T-helper 1 cell treated with Interleukin-12 subunit alpha and Interleukin-12 subunit beta and Interleukin-4 antibody, amounts not matched to agents 30 μg/mL and 1 μg/mL, for 36 hours (primary cell): ENCODE measurements around the gene SERPINA9.

Experiments used
- H3K27ac Mint-ChIP-seq: one replicate; pipeline ENCODE4 v1.8.0; 2021; ENCODE audit warnings: mild to moderate bottlenecking, mixed read lengths
- H3K27me3 Mint-ChIP-seq: one replicate; pipeline ENCODE4 v1.8.0; 2021; ENCODE audit warnings: low read depth, mixed read lengths
- H3K36me3 Mint-ChIP-seq: one replicate; pipeline ENCODE4 v1.8.0; 2021; ENCODE audit warnings: low read depth, mixed read lengths
- H3K4me1 Mint-ChIP-seq: one replicate; pipeline ENCODE4 v1.8.0; 2021; ENCODE audit warnings: low read depth, mixed read lengths
- H3K4me3 Mint-ChIP-seq: one replicate; pipeline ENCODE4 v1.8.0; 2021; ENCODE audit warnings: mild to moderate bottlenecking, moderate library complexity, mixed read lengths
- H3K9me3 Mint-ChIP-seq: one replicate; pipeline ENCODE4 v1.8.0; 2021; ENCODE audit warnings: mixed read lengths

The SERPINA9 gene

GRCh38 chr14:94462763-94463572 is 13.0 kb downstream of the SERPINA9 start:
- Mint-ChIP-seq H3K9me3 (peaks cover 3% of the 10 kb centered on the region), H3K4me3 (no peak overlapping the region), H3K27ac (no peak overlapping the region), H3K36me3 (no peaks in the 10 kb centered on the region), H3K27me3 (no peaks in the 10 kb centered on the region), H3K4me1 (no peaks in the 10 kb centered on the region)

GRCh38 chr14:94462219-94462551 is 13.8 kb downstream of the SERPINA9 start:
- Mint-ChIP-seq H3K27me3 (no peaks in the 10 kb centered on the region), H3K27ac (no peak overlapping the region), H3K9me3 (peaks cover 3% of the 10 kb centered on the region)

DNA sequence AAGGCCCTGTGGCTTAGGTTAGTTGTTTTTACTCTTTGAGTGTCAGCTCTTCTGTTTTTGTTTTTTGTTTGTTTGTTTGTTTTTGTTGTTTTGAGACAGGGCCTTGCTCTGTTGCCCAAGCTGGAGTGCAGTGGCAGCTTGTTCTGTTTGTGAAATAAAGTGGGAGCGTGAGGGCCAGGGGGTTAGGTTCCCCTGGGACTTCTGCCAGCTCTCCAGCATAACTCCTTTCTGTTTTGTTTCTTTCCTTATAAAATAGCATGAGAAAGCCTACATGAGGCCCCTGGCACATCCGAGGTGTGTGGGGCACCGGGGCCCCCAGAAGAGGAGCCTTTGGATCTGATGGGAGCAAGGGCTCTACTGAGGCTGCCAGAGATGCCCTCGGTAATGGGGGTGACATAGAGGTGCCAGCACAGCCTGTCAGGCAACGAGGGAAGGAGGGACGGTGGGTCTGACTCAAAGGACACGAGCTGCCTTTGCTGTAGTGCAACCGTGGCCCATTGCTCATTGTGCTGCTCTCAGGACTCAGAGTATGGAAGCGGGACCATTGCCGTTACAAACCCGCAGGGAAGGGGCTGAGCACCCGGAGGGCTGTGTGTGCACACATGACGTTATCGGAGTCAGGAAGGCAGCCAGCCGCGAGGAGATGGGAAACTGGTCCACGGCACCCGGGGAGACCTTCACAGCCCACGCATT is 14.3 kb downstream of the SERPINA9 start:
- Mint-ChIP-seq H3K4me3 (no peak overlapping the region), H3K27ac (no peak overlapping the region), H3K4me1 (no peaks in the 10 kb centered on the region), H3K27me3 (no peaks in the 10 kb centered on the region), H3K36me3 (no peaks in the 10 kb centered on the region), H3K9me3 (peaks cover 3% of the 10 kb centered on the region)

More at GRCh38 chr14:94462219-94462551, 13.8 kb downstream of the SERPINA9 start:
- Mint-ChIP-seq H3K36me3 (no peaks in the 10 kb centered on the region), H3K4me1 (no peaks in the 10 kb centered on the region), H3K4me3 (no peak overlapping the region)

- Mint-ChIP-seq H3K36me3 (no peaks in the 10 kb centered on the region), H3K27me3 (peaks cover 3% of the 10 kb centered on the region), H3K4me3 (no peak overlapping the region), H3K4me1 (no peaks in the 10 kb centered on the region), H3K27ac (no peak overlapping the region), H3K9me3 (peaks cover 3% of the 10 kb centered on the region)
These were observed 15.2 kb downstream of the SERPINA9 start for GRCh38 chr14:94460631-94461416.

- Mint-ChIP-seq H3K27ac (no peak overlapping the region), H3K4me1 (no peaks in the 10 kb centered on the region), H3K4me3 (no peak overlapping the region), H3K27me3 (peaks cover 21% of the 10 kb centered on the region), H3K36me3 (no peaks in the 10 kb centered on the region), H3K9me3 (no peaks in the 10 kb centered on the region)
These were observed 17.3 kb downstream of the SERPINA9 start for GRCh38 chr14:94458558-94459205.

DNA sequence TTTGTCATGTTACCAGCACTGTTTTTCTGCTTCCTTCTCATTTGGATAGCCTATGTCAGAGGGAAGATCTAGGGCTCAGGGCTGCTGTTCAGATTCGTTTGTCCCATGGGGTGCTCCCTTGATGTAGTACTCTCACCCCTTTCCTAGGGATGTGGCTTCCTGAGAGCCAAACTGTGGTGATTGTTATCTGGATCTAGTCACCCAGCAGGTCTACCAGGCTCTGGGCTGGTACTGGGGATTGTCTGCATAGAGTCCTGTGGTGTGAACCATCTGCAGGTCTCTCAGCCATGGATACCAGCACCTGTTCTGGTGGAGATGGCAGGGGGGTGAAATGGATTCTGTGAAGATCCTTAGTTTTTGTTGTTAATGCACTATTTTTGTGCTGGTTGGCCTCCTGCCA is 17.9 kb downstream of the SERPINA9 start:
- no peak overlapping the region for H3K4me3 Mint-ChIP-seq
- H3K4me1 Mint-ChIP-seq = no peaks in the 10 kb centered on the region
- no peaks in the 10 kb centered on the region for H3K36me3 Mint-ChIP-seq
- peaks cover 23% of the 10 kb centered on the region for H3K27me3 Mint-ChIP-seq
- H3K27ac Mint-ChIP-seq = no peak overlapping the region
- no peaks in the 10 kb centered on the region for H3K9me3 Mint-ChIP-seq

GRCh38 chr14:94455928-94456327 is 20.1 kb downstream of the SERPINA9 start:
- Mint-ChIP-seq H3K4me3 (no peak overlapping the region), H3K27ac (no peak overlapping the region), H3K27me3 (peaks cover 23% of the 10 kb centered on the region), H3K9me3 (no peaks in the 10 kb centered on the region), H3K4me1 (no peaks in the 10 kb centered on the region), H3K36me3 (no peaks in the 10 kb centered on the region)

DNA sequence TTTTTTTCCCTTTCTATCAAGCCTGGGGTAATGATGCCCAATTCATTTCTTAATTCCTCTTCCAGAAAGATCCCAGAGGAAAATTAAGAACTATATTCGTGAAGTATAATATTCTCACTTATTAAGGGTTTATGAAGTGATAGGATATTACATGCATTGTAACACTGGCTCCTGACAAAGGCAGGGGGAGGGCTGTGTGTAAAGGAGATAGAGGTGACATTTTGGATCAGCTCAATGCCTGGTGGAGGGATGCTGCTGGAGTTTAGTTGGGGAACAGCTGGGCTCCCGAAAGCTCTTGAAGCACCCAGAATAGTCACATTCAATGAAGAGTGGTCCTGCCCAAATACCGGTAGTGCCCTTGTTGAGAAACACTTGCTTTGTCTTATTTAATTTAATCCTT is 24.2 kb downstream of the SERPINA9 start:
- H3K27me3 Mint-ChIP-seq = peaks cover 35% of the 10 kb centered on the region
- no peaks in the 10 kb centered on the region for H3K9me3 Mint-ChIP-seq
- H3K4me3 Mint-ChIP-seq = no peak overlapping the region
- no peaks in the 10 kb centered on the region for H3K4me1 Mint-ChIP-seq
- H3K27ac Mint-ChIP-seq = no peak overlapping the region
- H3K36me3 Mint-ChIP-seq = no peaks in the 10 kb centered on the region

DNA sequence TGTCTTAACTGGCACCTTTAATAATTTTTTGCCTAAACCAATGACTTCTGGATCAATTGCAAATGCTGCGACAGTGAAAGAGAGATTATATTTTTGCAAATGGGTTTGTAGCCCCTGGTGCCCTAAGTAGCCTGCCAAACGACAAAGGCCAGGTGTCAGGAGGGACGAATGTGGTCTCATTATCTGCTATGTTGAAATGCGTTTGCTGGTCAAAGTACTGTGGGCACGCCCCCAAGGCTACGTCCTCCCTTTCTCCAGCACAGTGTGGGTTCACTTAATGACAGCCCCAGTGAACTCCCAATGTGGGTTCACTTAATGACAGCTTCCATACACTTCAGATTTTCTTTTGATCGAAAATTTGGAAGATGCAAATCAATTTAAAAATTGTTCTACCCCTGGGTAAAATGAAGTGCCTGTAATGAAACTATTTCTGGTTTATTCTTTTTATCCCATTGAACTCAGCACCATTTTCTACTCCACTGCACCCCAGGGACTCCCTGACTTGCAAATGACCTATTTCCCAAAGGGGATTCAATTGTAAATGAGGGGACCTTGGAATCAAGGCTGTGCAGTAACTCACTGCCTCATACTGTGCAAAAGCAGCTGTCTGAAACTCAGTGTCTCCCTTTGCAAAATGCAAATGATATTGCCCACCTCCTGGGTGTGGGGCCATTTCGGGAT is 24.8 kb downstream of the SERPINA9 start:
- H3K9me3 Mint-ChIP-seq = no peaks in the 10 kb centered on the region

DNA sequence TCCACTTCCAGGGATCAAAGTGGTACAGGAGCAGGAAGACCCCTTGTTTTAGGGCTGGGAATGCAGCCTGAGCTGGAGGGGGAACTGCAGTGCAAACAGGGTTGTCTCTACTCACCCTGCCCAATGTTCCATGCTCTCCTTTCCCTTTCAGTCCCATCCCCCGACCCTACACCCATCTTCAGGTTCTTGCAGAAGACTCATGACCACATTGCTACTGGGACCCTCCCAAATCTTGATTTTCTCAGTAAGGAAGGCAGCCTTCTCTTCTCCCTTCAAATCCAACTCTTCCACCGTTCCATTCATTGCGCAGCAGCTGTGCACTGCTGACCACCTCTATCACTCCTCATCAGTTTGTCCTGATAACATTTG is 25.3 kb downstream of the SERPINA9 start:
- Mint-ChIP-seq H3K9me3 (no peaks in the 10 kb centered on the region), H3K27me3 (peaks cover 31% of the 10 kb centered on the region), H3K4me1 (no peaks in the 10 kb centered on the region), H3K36me3 (no peaks in the 10 kb centered on the region), H3K4me3 (no peak overlapping the region), H3K27ac (no peak overlapping the region)

More for the DNA sequence above, 24.8 kb downstream of the SERPINA9 start:
- Mint-ChIP-seq H3K27ac (no peak overlapping the region), H3K36me3 (no peaks in the 10 kb centered on the region), H3K27me3 (peaks cover 35% of the 10 kb centered on the region), H3K4me3 (no peak overlapping the region), H3K4me1 (no peaks in the 10 kb centered on the region)

GRCh38 chr14:94449930-94450329 is 26.1 kb downstream of the SERPINA9 start:
- Mint-ChIP-seq H3K4me3 (no peak overlapping the region), H3K4me1 (no peaks in the 10 kb centered on the region), H3K36me3 (no peaks in the 10 kb centered on the region), H3K27ac (no peak overlapping the region), H3K27me3 (peaks cover 26% of the 10 kb centered on the region), H3K9me3 (no peaks in the 10 kb centered on the region)

GRCh38 chr14:94448071-94448808 is 27.8 kb downstream of the SERPINA9 start:
- Mint-ChIP-seq H3K4me3 (no peak overlapping the region), H3K36me3 (no peaks in the 10 kb centered on the region), H3K9me3 (no peaks in the 10 kb centered on the region), H3K27me3 (peaks cover 11% of the 10 kb centered on the region), H3K4me1 (no peaks in the 10 kb centered on the region), H3K27ac (no peak overlapping the region)

DNA sequence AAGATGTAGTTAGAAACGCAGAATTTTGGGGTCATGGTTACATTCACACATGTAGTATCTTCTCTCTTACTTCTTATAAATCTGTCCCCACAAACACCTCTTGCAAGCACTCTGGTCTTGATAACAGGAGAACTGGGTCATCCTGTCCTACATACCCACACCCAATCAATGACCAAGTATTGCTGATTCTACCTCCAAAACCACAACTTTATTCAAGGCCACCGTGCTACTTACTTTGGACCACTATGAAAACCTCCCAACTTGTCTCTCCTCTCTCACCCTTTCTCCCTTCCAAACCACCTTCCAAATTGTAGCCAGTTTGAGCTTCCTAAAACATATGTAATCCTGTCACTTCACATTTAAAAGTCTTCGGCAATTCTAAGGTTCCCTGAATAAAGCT is 28.8 kb downstream of the SERPINA9 start:
- no peak overlapping the region for H3K4me3 Mint-ChIP-seq
- no peak overlapping the region for H3K27ac Mint-ChIP-seq
- H3K4me1 Mint-ChIP-seq = no peaks in the 10 kb centered on the region
- H3K9me3 Mint-ChIP-seq = no peaks in the 10 kb centered on the region
- no peaks in the 10 kb centered on the region for H3K36me3 Mint-ChIP-seq
- peaks cover 11% of the 10 kb centered on the region for H3K27me3 Mint-ChIP-seq
